ENCODE data around the gene FBN2.

The FBN2 gene

GRCh38 chr5:128493657-128494329 is 44.3 kb downstream of the FBN2 start:
- TF ChIP-seq CTCF (IDR thresholded peaks at IDR 0.05; ENCODE audit: low read depth, low read length) = no peak

GRCh38 chr5:128491291-128491690 is 46.8 kb downstream of the FBN2 start:
- Histone ChIP-seq H3K4me3 (ENCODE audit: low read depth, low read length) (no peak overlapping the region), H3K4me1 (no peaks in the 10 kb centered on the region), H3K36me3 (no peaks in the 10 kb centered on the region), H3K27me3 (no peaks in the 10 kb centered on the region), H3K9me3 (no peaks in the 10 kb centered on the region)
- TF ChIP-seq CTCF (IDR thresholded peaks at IDR 0.05; ENCODE audit: low read depth, low read length) = no peak
- DNase-seq = no peak

More at GRCh38 chr5:128493657-128494329, 44.3 kb downstream of the FBN2 start:
- Histone ChIP-seq H3K4me3 (ENCODE audit: low read depth, low read length) (no peak overlapping the region), H3K9me3 (no peaks in the 10 kb centered on the region), H3K36me3 (no peaks in the 10 kb centered on the region), H3K27me3 (no peaks in the 10 kb centered on the region), H3K4me1 (no peaks in the 10 kb centered on the region)
- DNase-seq = no peak

GRCh38 chr5:128490761-128491160 is 47.3 kb downstream of the FBN2 start:
- H3K4me3 ChIP-seq (ENCODE audit: low read depth, low read length) = no peak overlapping the region

GRCh38 chr5:128487041-128487440 is 51.0 kb downstream of the FBN2 start:
- no peaks in the 10 kb centered on the region for H3K9me3 ChIP-seq
- no peak for DNase-seq
- no peak for TF ChIP-seq CTCF (IDR thresholded peaks at IDR 0.05; ENCODE audit: low read depth, low read length)
- no peaks in the 10 kb centered on the region for H3K4me1 ChIP-seq
- H3K4me3 ChIP-seq (ENCODE audit: low read depth, low read length) = no peak overlapping the region
- no peaks in the 10 kb centered on the region for H3K36me3 ChIP-seq
- H3K27me3 ChIP-seq = no peaks in the 10 kb centered on the region

More at GRCh38 chr5:128490761-128491160, 47.3 kb downstream of the FBN2 start:
- no peak for TF ChIP-seq CTCF (IDR thresholded peaks at IDR 0.05; ENCODE audit: low read depth, low read length)
- Histone ChIP-seq H3K36me3 (no peaks in the 10 kb centered on the region), H3K9me3 (no peaks in the 10 kb centered on the region), H3K27me3 (no peaks in the 10 kb centered on the region), H3K4me1 (no peaks in the 10 kb centered on the region)
- DNase-seq = no peak

GRCh38 chr5:128483738-128484137 is 54.3 kb downstream of the FBN2 start:
- H3K9me3 ChIP-seq = no peaks in the 10 kb centered on the region
- H3K4me3 ChIP-seq (ENCODE audit: low read depth, low read length) = no peak overlapping the region
- no peaks in the 10 kb centered on the region for H3K4me1 ChIP-seq
- no peaks in the 10 kb centered on the region for H3K36me3 ChIP-seq
- DNase-seq = no peak
- no peaks in the 10 kb centered on the region for H3K27me3 ChIP-seq
- no peak for TF ChIP-seq CTCF (IDR thresholded peaks at IDR 0.05; ENCODE audit: low read depth, low read length)

GRCh38 chr5:128480906-128481633 is 57.0 kb downstream of the FBN2 start:
- no peaks in the 10 kb centered on the region for H3K9me3 ChIP-seq
- H3K27me3 ChIP-seq = no peaks in the 10 kb centered on the region
- no peaks in the 10 kb centered on the region for H3K36me3 ChIP-seq
- H3K4me1 ChIP-seq = no peaks in the 10 kb centered on the region
- H3K4me3 ChIP-seq (ENCODE audit: low read depth, low read length) = no peak overlapping the region
- DNase-seq = no peak
- no peak for TF ChIP-seq CTCF (IDR thresholded peaks at IDR 0.05; ENCODE audit: low read depth, low read length)

All from BE2C (cell line).